Activated CD8-positive, alpha-beta T cell treated with anti-CD3 and anti-CD28 coated beads for 36 hours (primary cell): ENCODE measurements around the gene LRMDA. TPM values are rescaled to one million over a fixed set of nuclear protein-coding genes. Genes with fewer than 3 reads are reported as not detected.

ENCODE experiments used
- ATAC-seq: fragments of 200-7000 bp; cut with Tn5 transposase; one replicate; pipeline ENCODE4 v1.10.0; 2021; ENCODE audit warnings: mild to moderate bottlenecking, moderate library complexity
- CTCF ChIA-PET: fragments of 350-600 bp; sonication (Branson Sonifier 250); formaldehyde crosslinking; loops from one replicate; lab custom pipeline; 2021; ENCODE audit warnings: antibody characterized with exemption; lab: Charles Lee
- POLR2A ChIA-PET: fragments of 350-600 bp; sonication (Branson Sonifier 250); formaldehyde crosslinking; loops from one replicate; lab custom pipeline; 2021; ENCODE audit warnings: antibody characterized with exemption; lab: Charles Lee
- DNase-seq: peaks from one replicate; pipeline ENCODE4 v3.0.0-alpha.2; 2020
- H3K27ac Mint-ChIP-seq: one replicate; pipeline ENCODE4 v1.8.0; 2021; ENCODE audit warnings: mild to moderate bottlenecking, mixed read lengths
- H3K27me3 Mint-ChIP-seq: one replicate; pipeline ENCODE4 v1.8.0; 2021; ENCODE audit warnings: mixed read lengths
- H3K36me3 Mint-ChIP-seq: one replicate; pipeline ENCODE4 v1.8.0; 2021; ENCODE audit warnings: low read depth, mixed read lengths
- H3K4me1 Mint-ChIP-seq: one replicate; pipeline ENCODE4 v1.8.0; 2021; ENCODE audit warnings: low read depth, mixed read lengths
- H3K4me3 Mint-ChIP-seq: one replicate; pipeline ENCODE4 v1.8.0; 2021; ENCODE audit warnings: mild to moderate bottlenecking, moderate library complexity, mixed read lengths
- H3K9me3 Mint-ChIP-seq: one replicate; pipeline ENCODE4 v1.8.0; 2021; ENCODE audit warnings: mixed read lengths
- intact Hi-C: fragments of 100-400 bp; cut with micrococcal nuclease; formaldehyde crosslinking; loops from one replicate; pipeline ENCODE4 v1.10.0; 2022
- total RNA-seq, 2 experiments: library from RNA; stranded (reverse); gene quantifications; one replicate each; pipeline ENCODE4 v1.2.3, GENCODE V29; 2021
- TF ChIP-seq, protein P1 (sequence below): fragments of 200-600 bp; IDR thresholded peaks from one replicate; pipeline ENCODE4 v1.8.0; 2022; ENCODE audit warnings: antibody characterized with exemption, mild to moderate bottlenecking

Gene LRMDA
- total RNA-seq, 2 experiments from 2014 or later = not detected

DNA sequence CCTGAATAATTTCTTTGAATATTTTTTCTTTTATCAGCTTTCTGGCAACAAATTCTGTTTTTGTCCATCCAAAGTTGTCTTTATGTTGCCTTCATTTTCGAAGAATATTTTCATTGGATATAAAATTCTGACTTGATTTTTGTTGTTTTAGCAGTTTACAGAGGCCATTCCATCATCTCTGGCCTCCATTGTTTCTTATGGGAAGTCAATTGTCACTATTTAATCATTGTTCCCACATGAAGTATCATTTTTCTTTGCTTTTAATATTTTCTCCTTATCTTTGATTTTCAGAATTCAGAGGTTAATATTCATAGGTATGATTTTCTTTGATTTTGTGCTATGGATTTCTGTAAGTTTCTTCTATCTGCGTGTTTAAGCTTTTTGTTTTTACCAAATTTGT is 512.6 kb downstream of the LRMDA start:
- no peak for DNase-seq
- Mint-ChIP-seq H3K36me3 (no peaks in the 10 kb centered on the region), H3K4me3 (no peak overlapping the region), H3K9me3 (peaks cover 7% of the 10 kb centered on the region), H3K4me1 (no peaks in the 10 kb centered on the region), H3K27me3 (no peaks in the 10 kb centered on the region), H3K27ac (no peak overlapping the region)
- POLR2A ChIA-PET = no interaction called here
- intact Hi-C loops = no loop called here
- TF ChIP-seq, protein P1, sequence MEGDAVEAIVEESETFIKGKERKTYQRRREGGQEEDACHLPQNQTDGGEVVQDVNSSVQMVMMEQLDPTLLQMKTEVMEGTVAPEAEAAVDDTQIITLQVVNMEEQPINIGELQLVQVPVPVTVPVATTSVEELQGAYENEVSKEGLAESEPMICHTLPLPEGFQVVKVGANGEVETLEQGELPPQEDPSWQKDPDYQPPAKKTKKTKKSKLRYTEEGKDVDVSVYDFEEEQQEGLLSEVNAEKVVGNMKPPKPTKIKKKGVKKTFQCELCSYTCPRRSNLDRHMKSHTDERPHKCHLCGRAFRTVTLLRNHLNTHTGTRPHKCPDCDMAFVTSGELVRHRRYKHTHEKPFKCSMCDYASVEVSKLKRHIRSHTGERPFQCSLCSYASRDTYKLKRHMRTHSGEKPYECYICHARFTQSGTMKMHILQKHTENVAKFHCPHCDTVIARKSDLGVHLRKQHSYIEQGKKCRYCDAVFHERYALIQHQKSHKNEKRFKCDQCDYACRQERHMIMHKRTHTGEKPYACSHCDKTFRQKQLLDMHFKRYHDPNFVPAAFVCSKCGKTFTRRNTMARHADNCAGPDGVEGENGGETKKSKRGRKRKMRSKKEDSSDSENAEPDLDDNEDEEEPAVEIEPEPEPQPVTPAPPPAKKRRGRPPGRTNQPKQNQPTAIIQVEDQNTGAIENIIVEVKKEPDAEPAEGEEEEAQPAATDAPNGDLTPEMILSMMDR = no peak
- CTCF ChIA-PET = no interaction called here
- no peak for ATAC-seq

GRCh38 chr10:75948583-75948982 is 517.2 kb downstream of the LRMDA start:
- no peaks in the 10 kb centered on the region for H3K36me3 Mint-ChIP-seq
- DNase-seq (no peak), ATAC-seq (no peak)
- POLR2A ChIA-PET = interaction anchor here (0.7 kb wide), 1 partner anchor 20 kb away, joined by 3 read pairs; no protein-coding TSS in a partner anchor
- CTCF ChIA-PET = no interaction called here
- TF ChIP-seq, protein P1 = no peak
- H3K4me1 Mint-ChIP-seq = no peaks in the 10 kb centered on the region
- H3K4me3 Mint-ChIP-seq = no peak overlapping the region
- no peak overlapping the region for H3K27ac Mint-ChIP-seq
- intact Hi-C loops = no loop called here
- no peaks in the 10 kb centered on the region for H3K27me3 Mint-ChIP-seq
- peaks cover 7% of the 10 kb centered on the region for H3K9me3 Mint-ChIP-seq

GRCh38 chr10:75950307-75950706 is 518.9 kb downstream of the LRMDA start:
- TF ChIP-seq, protein P1 = no peak
- ATAC-seq (no peak), DNase-seq (no peak)
- Mint-ChIP-seq H3K9me3 (peaks cover 2% of the 10 kb centered on the region), H3K27ac (no peak overlapping the region), H3K4me3 (no peak overlapping the region), H3K27me3 (no peaks in the 10 kb centered on the region), H3K4me1 (no peaks in the 10 kb centered on the region), H3K36me3 (no peaks in the 10 kb centered on the region)
- CTCF ChIA-PET = no interaction called here
- POLR2A ChIA-PET = interaction anchor here (0.6 kb wide), 1 partner anchor 240 kb away, joined by 3 read pairs; no protein-coding TSS in a partner anchor
- intact Hi-C loops = no loop called here

DNA sequence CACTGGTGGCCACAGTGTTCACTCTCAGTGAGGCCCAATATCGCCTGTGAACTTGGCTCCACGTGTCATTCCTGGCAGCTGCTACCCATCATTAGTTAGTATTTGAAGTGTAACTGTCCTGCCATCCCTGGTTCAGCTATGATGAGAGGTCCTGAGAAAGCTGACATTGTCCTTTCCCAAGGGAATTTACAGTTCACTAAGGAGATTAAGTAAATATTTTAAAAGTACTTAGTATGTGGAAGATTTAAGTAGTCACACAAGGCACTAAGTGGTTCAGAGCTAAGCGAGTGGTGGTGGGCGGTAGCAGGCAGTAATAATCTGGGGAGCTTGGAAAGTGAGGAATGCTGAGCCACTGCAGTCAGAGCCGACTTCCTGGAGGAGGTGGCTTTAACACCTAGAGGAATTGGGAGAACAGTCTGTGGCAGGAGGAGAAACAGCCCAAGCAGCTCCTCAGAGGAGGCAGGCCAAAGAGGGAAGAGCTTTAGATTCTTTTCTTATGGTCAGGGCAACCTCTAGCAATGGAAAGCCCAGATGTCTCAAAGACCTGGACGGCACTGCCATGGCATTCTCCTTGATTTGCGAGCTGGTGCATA is 519.7 kb downstream of the LRMDA start:
- TF ChIP-seq, protein P1 = no peak
- no peaks in the 10 kb centered on the region for H3K4me1 Mint-ChIP-seq
- DNase-seq = no peak
- H3K4me3 Mint-ChIP-seq = no peak overlapping the region
- H3K9me3 Mint-ChIP-seq = no peaks in the 10 kb centered on the region
- intact Hi-C loops = no loop called here
- H3K36me3 Mint-ChIP-seq = no peaks in the 10 kb centered on the region
- no peaks in the 10 kb centered on the region for H3K27me3 Mint-ChIP-seq
- ChIA-PET CTCF (interaction anchor here (1.1 kb wide), 1 partner anchor 86 kb away, joined by 3 read pairs; no protein-coding TSS in a partner anchor), POLR2A (no interaction called here)
- ATAC-seq = no peak
- H3K27ac Mint-ChIP-seq = no peak overlapping the region

DNA sequence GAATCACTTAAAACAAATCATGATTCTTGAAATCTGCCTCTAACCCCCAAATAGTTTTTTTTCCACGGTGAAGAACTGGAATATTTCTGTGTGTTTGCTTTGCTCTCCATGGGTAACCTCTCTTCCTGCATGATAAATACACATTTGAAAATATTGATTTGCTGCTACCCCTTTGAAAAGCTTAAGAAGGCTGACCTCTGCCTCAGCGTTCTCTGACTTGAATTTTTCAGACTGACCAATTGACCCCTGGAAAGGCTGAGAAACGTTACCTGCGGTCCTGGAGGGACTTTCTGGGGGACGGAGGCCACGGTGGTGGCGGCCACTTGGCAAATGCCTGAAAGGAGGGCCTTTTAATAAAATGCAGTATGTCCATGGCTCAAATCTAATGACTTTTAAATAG is 520.2 kb downstream of the LRMDA start:
- Mint-ChIP-seq H3K36me3 (no peaks in the 10 kb centered on the region), H3K9me3 (no peaks in the 10 kb centered on the region), H3K4me3 (no peak overlapping the region), H3K27ac (no peak overlapping the region), H3K27me3 (no peaks in the 10 kb centered on the region), H3K4me1 (no peaks in the 10 kb centered on the region)
- TF ChIP-seq, protein P1 = no peak
- CTCF ChIA-PET = interaction anchor here (1.1 kb wide), 1 partner anchor 85 kb away, joined by 3 read pairs; no protein-coding TSS in a partner anchor
- ATAC-seq (no peak), DNase-seq (no peak)
- POLR2A ChIA-PET = no interaction called here
- intact Hi-C loops = no loop called here
